H9 (cell line): ENCODE measurements around the gene LHFPL6. TPM values are rescaled to one million over a fixed set of nuclear protein-coding genes. Genes with fewer than 3 reads are reported as not detected.

Experiments
- DNase-seq: peaks from one replicate; pipeline ENCODE4 v3.0.0-alpha.2; 2017
- H2AFZ ChIP-seq: one replicate; pipeline ENCODE4 v1.6.1; 2013; ENCODE audit warnings: mild to moderate bottlenecking, low read length, control low read depth, moderate library complexity
- H2AK5ac ChIP-seq: 2 replicates; pipeline ENCODE4 v1.6.1; 2013; ENCODE audit warnings: low read length, control low read depth, mixed read lengths; ENCODE audit not compliant: insufficient read length
- H2BK120ac ChIP-seq: one replicate; pipeline ENCODE4 v1.6.1; 2013; ENCODE audit warnings: low read depth, mild to moderate bottlenecking, low read length, control low read depth, inconsistent platforms; ENCODE audit not compliant: poor library complexity, severe bottlenecking
- H2BK12ac ChIP-seq: 2 replicates; pipeline ENCODE4 v1.6.1; 2013; ENCODE audit warnings: low read length, control low read depth, mixed read lengths, low read depth; ENCODE audit not compliant: insufficient read length
- H2BK15ac ChIP-seq: 2 replicates; pipeline ENCODE4 v1.6.1; 2013; ENCODE audit warnings: low read depth, low read length, control low read depth
- H2BK20ac ChIP-seq: one replicate; pipeline ENCODE4 v1.6.1; 2013; ENCODE audit warnings: low read depth, mild to moderate bottlenecking, low read length, control low read depth, inconsistent platforms; ENCODE audit not compliant: poor library complexity, severe bottlenecking
- H2BK5ac ChIP-seq: 2 replicates; pipeline ENCODE4 v1.6.1; 2013; ENCODE audit warnings: low read length, control low read depth, mixed read lengths; ENCODE audit not compliant: insufficient read length
- H3K14ac ChIP-seq: 2 replicates; pipeline ENCODE4 v1.6.1; 2013; ENCODE audit warnings: low read length, control low read depth; ENCODE audit not compliant: insufficient read depth
- H3K18ac ChIP-seq: 2 replicates; pipeline ENCODE4 v1.6.1; 2013; ENCODE audit warnings: low read depth, mild to moderate bottlenecking, mixed read lengths, low read length, control low read depth; ENCODE audit not compliant: insufficient read length
- H3K23ac ChIP-seq: 2 replicates; pipeline ENCODE4 v1.6.1; 2013; ENCODE audit warnings: low read length, control low read depth, mixed read lengths, low read depth; ENCODE audit not compliant: insufficient read length
- H3K23me2 ChIP-seq: 2 replicates; pipeline ENCODE4 v1.6.1; 2013; ENCODE audit warnings: low read depth, mild to moderate bottlenecking, mixed read lengths, low read length, control low read depth; ENCODE audit not compliant: insufficient read length, poor library complexity, severe bottlenecking
- H3K27ac ChIP-seq: 2 replicates; pipeline ENCODE4 v1.5.1; 2013; ENCODE audit warnings: low read length, control low read depth, mixed read lengths, low read depth; ENCODE audit not compliant: insufficient read length
- H3K27me3 ChIP-seq: 2 replicates; pipeline ENCODE4 v1.6.1; 2013; ENCODE audit warnings: low read length, control low read depth, inconsistent platforms; ENCODE audit not compliant: insufficient read depth
- H3K4ac ChIP-seq: 2 replicates; pipeline ENCODE4 v1.6.1; 2013; ENCODE audit warnings: low read depth, mild to moderate bottlenecking, control low read depth, inconsistent platforms, low read length, moderate library complexity
- H3K4me1 ChIP-seq: 2 replicates; pipeline ENCODE4 v1.6.1; 2013; ENCODE audit warnings: low read length, control low read depth, inconsistent platforms; ENCODE audit not compliant: insufficient read depth
- H3K4me2 ChIP-seq: 2 replicates; pipeline ENCODE4 v1.6.1; 2013; ENCODE audit warnings: low read length, control low read depth, mixed read lengths; ENCODE audit not compliant: insufficient read length, insufficient read depth
- H3K56ac ChIP-seq: 2 replicates; pipeline ENCODE4 v1.6.1; 2013; ENCODE audit warnings: low read depth, mild to moderate bottlenecking, mixed read lengths, low read length, control low read depth; ENCODE audit not compliant: insufficient read length
- H3K79me1 ChIP-seq: 2 replicates; pipeline ENCODE4 v1.6.1; 2013; ENCODE audit warnings: low read depth, mild to moderate bottlenecking, moderate library complexity, low read length, control low read depth, inconsistent platforms; ENCODE audit not compliant: insufficient read depth, poor library complexity, severe bottlenecking
- H3K79me2 ChIP-seq: 2 replicates; pipeline ENCODE4 v1.6.1; 2013; ENCODE audit warnings: low read length, control low read depth, inconsistent platforms; ENCODE audit not compliant: insufficient read depth
- H3K9ac ChIP-seq: 2 replicates; pipeline ENCODE4 v1.6.1; 2013; ENCODE audit warnings: low read length, control low read depth, mixed read lengths; ENCODE audit not compliant: insufficient read length; ENCODE audit errors: extremely low read depth
- H3K9me3 ChIP-seq: one replicate; pipeline ENCODE4 v1.6.1; 2013; ENCODE audit warnings: low read depth, low read length, inconsistent platforms; ENCODE audit not compliant: control insufficient read depth
- H3T11ph ChIP-seq: one replicate; pipeline ENCODE4 v1.6.1; 2013; ENCODE audit warnings: mild to moderate bottlenecking, low read length, control low read depth, inconsistent platforms
- H4K20me1 ChIP-seq: one replicate; pipeline ENCODE4 v1.6.1; 2013; ENCODE audit not compliant: control insufficient read depth, insufficient read length, insufficient read depth
- H4K5ac ChIP-seq: 2 replicates; pipeline ENCODE4 v1.6.1; 2013; ENCODE audit warnings: low read depth, mild to moderate bottlenecking, mixed read lengths, low read length, control low read depth; ENCODE audit not compliant: insufficient read length
- H4K8ac ChIP-seq: replicated peaks from 2 replicates; pipeline ENCODE4 v1.6.1; 2013; ENCODE audit warnings: low read length, control low read depth, mixed read lengths, low read depth; ENCODE audit not compliant: insufficient read length
- H4K91ac ChIP-seq: 2 replicates; pipeline ENCODE4 v1.6.1; 2013; ENCODE audit warnings: low read depth, mild to moderate bottlenecking, moderate library complexity, mixed read lengths, low read length, control low read depth; ENCODE audit not compliant: insufficient read length
- H3K27ac Mint-ChIP-seq, 3 experiments: 2 replicates in 2 of 3; 3 replicates in 1 of 3; pipeline ENCODE4 v1.8.0; 2020 to 2021; ENCODE audit warnings: mixed read lengths in 3 of 3, mild to moderate bottlenecking in 1 of 3, moderate library complexity in 1 of 3
- H3K27me3 Mint-ChIP-seq: 2 replicates; pipeline ENCODE4 v1.8.0; 2021; ENCODE audit warnings: low read depth, mild to moderate bottlenecking, moderate library complexity, mixed read lengths
- H3K36me3 Mint-ChIP-seq, 3 experiments: 2 replicates in 2 of 3; 3 replicates in 1 of 3; pipeline ENCODE4 v1.8.0; 2020 to 2021; ENCODE audit warnings: low read depth in 3 of 3, mixed read lengths in 3 of 3; ENCODE audit not compliant: insufficient read depth in 1 of 3
- H3K4me1 Mint-ChIP-seq, 2 experiments: 2 replicates each; pipeline ENCODE4 v1.8.0; 2020; ENCODE audit warnings: mixed read lengths in 2 of 2
- H3K4me3 Mint-ChIP-seq, 2 experiments: 2 replicates in 1 of 2; 3 replicates in 1 of 2; pipeline ENCODE4 v1.8.0; 2020 to 2021; ENCODE audit warnings: mild to moderate bottlenecking in 2 of 2, mixed read lengths in 2 of 2, moderate library complexity in 1 of 2
- H3K9me3 Mint-ChIP-seq, 2 experiments: 2 replicates in 1 of 2; 3 replicates in 1 of 2; pipeline ENCODE4 v1.8.0; 2020; ENCODE audit warnings: mild to moderate bottlenecking in 2 of 2, mixed read lengths in 2 of 2, moderate library complexity in 1 of 2
- CTCF ChIP-seq: fragments of 200-600 bp; sonication (generic); conservative IDR thresholded peaks from 3 replicates; pipeline ENCODE4 v1.8.0; 2021; ENCODE audit warnings: antibody characterized with exemption, mild to moderate bottlenecking
- WGBS: extraction: QIAGEN DNeasy Blood & Tissue Kit; methylation state at CpG from one replicate; pipeline ENCODE4 v1.1.7; 2013; ENCODE audit warnings: missing lambda C conversion rate, low lambda C conversion rate, mixed read lengths; ENCODE audit not compliant: insufficient read length; ENCODE audit errors: extremely low coverage; 5-methylcytosine and 5-hydroxymethylcytosine counted together
- total RNA-seq: library from RNA; stranded (reverse); gene quantifications from 2 replicates; pipeline ENCODE4 v1.2.1, GENCODE V29; 2021

The LHFPL6 gene
- total RNA-seq, 1 experiment from 2014 or later = 3.5 TPM

- peak overlapping the region in 1 of 3 experiments; percentile 16; a peak in 1 of 7 replicates for H3K27ac Mint-ChIP-seq
- no peak for TF ChIP-seq CTCF
Observed at GRCh38 chr13:39637890-39638289, 34.9 kb upstream of the LHFPL6 start.

More at GRCh38 chr13:39637890-39638289, 34.9 kb upstream of the LHFPL6 start:
- no peak overlapping the region for H2BK20ac ChIP-seq
- H3K4me1 Mint-ChIP-seq = peaks cover 4 to 5% of the 10 kb centered on the region in 2 experiments
- no peaks in the 10 kb centered on the region for H3K9me3 ChIP-seq
- H4K5ac ChIP-seq = no peak overlapping the region
- no peak overlapping the region for H3K9ac ChIP-seq
- no peak for DNase-seq
- H3T11ph ChIP-seq = no peak overlapping the region
- H3K27me3 Mint-ChIP-seq = peaks cover 4% of the 10 kb centered on the region
- H3K27me3 ChIP-seq = no peaks in the 10 kb centered on the region
- H2AFZ ChIP-seq = no peak overlapping the region
- H2BK15ac ChIP-seq = no peak overlapping the region
- H3K36me3 Mint-ChIP-seq = no peaks in the 10 kb centered on the region
- H3K79me1 ChIP-seq = no peaks in the 10 kb centered on the region
- H3K14ac ChIP-seq = no peak overlapping the region
- no peak overlapping the region for H2BK12ac ChIP-seq
- no peak overlapping the region for H2AK5ac ChIP-seq
- H3K23me2 ChIP-seq = no peaks in the 10 kb centered on the region
- no peak overlapping the region for H3K4me2 ChIP-seq
- no peak overlapping the region for H3K56ac ChIP-seq
- H3K27ac ChIP-seq = no peak overlapping the region
- H3K18ac ChIP-seq = no peak overlapping the region
- H3K4me1 ChIP-seq = no peaks in the 10 kb centered on the region
- H3K4ac ChIP-seq = no peak overlapping the region
- H4K20me1 ChIP-seq = no peaks in the 10 kb centered on the region
- no CpG with 5 or more reads among the region's 3 CpGs for WGBS
- no peak overlapping the region for H3K23ac ChIP-seq
- H4K8ac ChIP-seq = no peak overlapping the region
- no peak overlapping the region for H2BK120ac ChIP-seq
- H3K79me2 ChIP-seq = no peaks in the 10 kb centered on the region
- H3K4me3 Mint-ChIP-seq = no peak overlapping the region
- H2BK5ac ChIP-seq = no peak overlapping the region
- no peak overlapping the region for H4K91ac ChIP-seq
- peaks cover 0 to 3% of the 10 kb centered on the region in 2 experiments; a peak in 2 of 5 replicates for H3K9me3 Mint-ChIP-seq
